Lower leg skin (tissue), 3 donors: ENCODE data around the gene USF1.

Experiments
- CTCF ChIP-seq, 3 donors: fragments of 450-650 bp; IDR thresholded peaks; one replicate each; pipeline ENCODE4 v1.5.1; 2016; ENCODE audit warnings: antibody characterized with exemption in 3 of 3, mild to moderate bottlenecking in 3 of 3, moderate library complexity in 2 of 3
- POLR2A ChIP-seq, 2 donors: fragments of 450-650 bp; IDR thresholded peaks; one replicate each; pipeline ENCODE4 v1.6.1; 2016 to 2017; ENCODE audit warnings: antibody characterized with exemption in 2 of 2, mild to moderate bottlenecking in 1 of 2, moderate library complexity in 1 of 2

GRCh38 chr1:161037661-161038522, 7.9 kb downstream of the USF1 start:
- TF ChIP-seq CTCF (IDR thresholded peaks at IDR 0.05): no peak
- no peak for TF ChIP-seq POLR2A (IDR thresholded peaks at IDR 0.05)
